H1 (cell line): ENCODE measurements around the gene AAK1. TPM values are rescaled to one million over a fixed set of nuclear protein-coding genes. Genes with fewer than 3 reads are reported as not detected.

ENCODE experiments used
- CTCF ChIA-PET: fragments of 300-600 bp; sonication (Branson Sonifier 250); formaldehyde crosslinking; loops from one replicate; lab custom pipeline; 2021; ENCODE audit not compliant: partially characterized antibody; lab: Charles Lee
- POLR2A ChIA-PET: fragments of 300-600 bp; sonication (Branson Sonifier 250); formaldehyde crosslinking; loops from one replicate; lab custom pipeline; 2021; ENCODE audit warnings: inconsistent platforms; ENCODE audit not compliant: partially characterized antibody; lab: Charles Lee
- DNase-seq, 2 experiments: peaks; one replicate each; pipeline versions ENCODE4 v3.0.0 to v3.0.0-alpha.2; 2010 to 2022; ENCODE audit warnings: low spot score in 2 of 2, low read depth in 1 of 2, mixed read lengths in 1 of 2
- FAIRE-seq: peaks from 2 replicates; lab custom pipeline; 2011; peaks lifted over from hg19 to GRCh38; lab: Jason Lieb, UNC
- H2AFZ ChIP-seq: 2 replicates; pipeline ENCODE4 v1.8.1; 2012; ENCODE audit warnings: low read length, inconsistent platforms
- H2AK5ac ChIP-seq: 2 replicates; pipeline ENCODE4 v1.6.1; 2013; ENCODE audit warnings: low read depth, low read length
- H2BK120ac ChIP-seq: replicated peaks from 2 replicates; pipeline ENCODE3; 2013; ENCODE audit warnings: low read depth, low read length, inconsistent platforms
- H2BK12ac ChIP-seq: 2 replicates; pipeline ENCODE4 v1.6.1; 2013; ENCODE audit warnings: low read depth, low read length
- H2BK15ac ChIP-seq: 2 replicates; pipeline ENCODE4 v1.6.1; 2013; ENCODE audit warnings: low read length
- H2BK20ac ChIP-seq: 2 replicates; pipeline ENCODE4 v1.6.1; 2013; ENCODE audit warnings: low read length
- H2BK5ac ChIP-seq: 2 replicates; pipeline ENCODE4 v1.6.1; 2013; ENCODE audit warnings: low read depth, low read length
- H3K14ac ChIP-seq: 2 replicates; pipeline ENCODE4 v1.6.1; 2013; ENCODE audit warnings: inconsistent platforms; ENCODE audit not compliant: insufficient read length
- H3K18ac ChIP-seq: 2 replicates; pipeline ENCODE4 v1.6.1; 2013; ENCODE audit warnings: low read length; ENCODE audit errors: extremely low read depth
- H3K23ac ChIP-seq: 2 replicates; pipeline ENCODE4 v1.6.1; 2013; ENCODE audit warnings: inconsistent platforms; ENCODE audit not compliant: insufficient read length
- H3K23me2 ChIP-seq: 2 replicates; pipeline ENCODE4 v1.6.1; 2013; ENCODE audit warnings: low read depth, low read length
- H3K27ac ChIP-seq: 2 replicates; pipeline ENCODE4 v1.6.1; 2011; ENCODE audit warnings: low read depth, low read length, inconsistent platforms
- H3K27me3 ChIP-seq, 4 experiments: replicated peaks in 1 of 4; 1 replicate in 1 of 4; 2 replicates in 3 of 4; pipeline versions ENCODE4 v1.6.1 to v1.8.1; 2011 to 2013; ENCODE audit warnings: low read length in 3 of 4, mild to moderate bottlenecking in 3 of 4, inconsistent platforms in 2 of 4, mixed read lengths in 2 of 4, moderate library complexity in 1 of 4; ENCODE audit not compliant: control insufficient read depth in 3 of 4, insufficient read depth in 3 of 4; ENCODE audit errors: extremely low read depth in 1 of 4
- H3K36me3 ChIP-seq, 4 experiments: 2 replicates each; pipeline versions ENCODE4 v1.6.1 to v1.8.1; 2011 to 2013; ENCODE audit warnings: mild to moderate bottlenecking in 4 of 4, low read length in 3 of 4, moderate library complexity in 2 of 4, control low read depth in 1 of 4, inconsistent platforms in 1 of 4; ENCODE audit not compliant: insufficient read depth in 4 of 4, control insufficient read depth in 2 of 4
- H3K4ac ChIP-seq: replicated peaks from 2 replicates; pipeline ENCODE3; 2013; ENCODE audit warnings: low read length, low read depth, mixed read lengths, inconsistent platforms; ENCODE audit not compliant: insufficient read length
- H3K4me1 ChIP-seq, 4 experiments: replicated peaks in 1 of 4; 1 replicate in 1 of 4; 2 replicates in 3 of 4; pipeline versions ENCODE4 v1.6.1 to v1.8.1; 2011 to 2013; ENCODE audit warnings: low read length in 3 of 4, inconsistent platforms in 2 of 4, mixed read lengths in 1 of 4; ENCODE audit not compliant: insufficient read depth in 4 of 4, control insufficient read depth in 3 of 4
- H3K4me2 ChIP-seq, 2 experiments: 2 replicates each; pipeline versions ENCODE4 v1.6.1 to v1.8.1; 2011 to 2013; ENCODE audit warnings: low read depth in 2 of 2, low read length in 2 of 2, control low read depth in 1 of 2, inconsistent platforms in 1 of 2, mild to moderate bottlenecking in 1 of 2; ENCODE audit not compliant: insufficient read depth in 1 of 2
- H3K4me3 ChIP-seq, 4 experiments: fragments of 200-600, 300-600 bp in 1 of 4; sonication (generic), shearing (Covaris generic), sonication (Bioruptor Twin) in 1 of 4; 2 replicates each; pipeline versions ENCODE4 v1.5.1 to v1.8.1; 2011 to 2016; ENCODE audit warnings: low read length in 4 of 4, low read depth in 3 of 4, control low read depth in 2 of 4, inconsistent platforms in 2 of 4, mild to moderate bottlenecking in 2 of 4, mixed read lengths in 1 of 4, moderate library complexity in 1 of 4; ENCODE audit not compliant: insufficient read depth in 2 of 4; ENCODE audit errors: extremely low read depth in 1 of 4
- H3K56ac ChIP-seq: replicated peaks from 2 replicates; pipeline ENCODE3; 2013; ENCODE audit warnings: low read depth, mild to moderate bottlenecking, mixed read lengths, low read length, inconsistent platforms; ENCODE audit not compliant: insufficient read length
- H3K79me1 ChIP-seq: 2 replicates; pipeline ENCODE4 v1.6.1; 2013; ENCODE audit warnings: low read depth, low read length, control low read depth
- H3K79me2 ChIP-seq, 2 experiments: 2 replicates each; pipeline versions ENCODE4 v1.6.1 to v1.8.1; 2012 to 2013; ENCODE audit warnings: low read length in 2 of 2, mild to moderate bottlenecking in 2 of 2, inconsistent platforms in 1 of 2; ENCODE audit not compliant: insufficient read depth in 2 of 2, control insufficient read depth in 1 of 2
- H3K9ac ChIP-seq, 4 experiments: replicated peaks in 1 of 4; 1 replicate in 1 of 4; 2 replicates in 3 of 4; pipeline versions ENCODE4 v1.6.1 to v1.8.1; 2011 to 2013; ENCODE audit warnings: low read depth in 3 of 4, low read length in 3 of 4, control low read depth in 2 of 4, mild to moderate bottlenecking in 2 of 4, moderate library complexity in 2 of 4, inconsistent platforms in 1 of 4; ENCODE audit errors: extremely low read depth in 1 of 4
- H3K9me3 ChIP-seq, 2 experiments: 2 replicates each; pipeline versions ENCODE4 v1.6.1 to v1.8.1; 2012 to 2013; ENCODE audit warnings: mild to moderate bottlenecking in 2 of 2, moderate library complexity in 2 of 2, control low read depth in 1 of 2, inconsistent platforms in 1 of 2, low read depth in 1 of 2, low read length in 1 of 2, mixed read lengths in 1 of 2; ENCODE audit not compliant: insufficient read depth in 2 of 2
- H4K20me1 ChIP-seq, 2 experiments: replicated peaks in 1 of 2; 2 replicates each; pipeline versions ENCODE3 to v1.8.1; 2011 to 2013; ENCODE audit warnings: inconsistent platforms in 2 of 2, low read length in 2 of 2, mild to moderate bottlenecking in 1 of 2; ENCODE audit not compliant: insufficient read depth in 2 of 2, control insufficient read depth in 1 of 2
- H4K5ac ChIP-seq: 2 replicates; pipeline ENCODE4 v1.6.1; 2013; ENCODE audit warnings: low read length, low read depth, mixed read lengths, inconsistent platforms; ENCODE audit not compliant: insufficient read length
- H4K8ac ChIP-seq: 2 replicates; pipeline ENCODE4 v1.8.0; 2013; ENCODE audit warnings: mild to moderate bottlenecking, moderate library complexity, low read length, inconsistent platforms; ENCODE audit not compliant: insufficient read depth; ENCODE audit errors: extremely low read depth
- H4K91ac ChIP-seq: replicated peaks from 2 replicates; pipeline ENCODE3; 2013; ENCODE audit warnings: low read length, mixed read lengths, inconsistent platforms; ENCODE audit not compliant: insufficient read length
- CHD1 ChIP-seq: IDR thresholded peaks from 2 replicates; pipeline ENCODE4 v1.6.1; 2012; ENCODE audit warnings: low read depth, low read length, improper control_type of control experiment
- CHD2 ChIP-seq: IDR thresholded peaks from 2 replicates; pipeline ENCODE4 v1.6.1; 2012; ENCODE audit warnings: low read length, improper control_type of control experiment
- EP300 ChIP-seq, 2 experiments: IDR thresholded peaks; 1 replicate in 1 of 2; 2 replicates in 1 of 2; pipeline ENCODE4 v1.6.1; 2011 to 2012; ENCODE audit warnings: low read depth in 2 of 2, low read length in 2 of 2, mild to moderate bottlenecking in 2 of 2, borderline replicate concordance in 1 of 2, inconsistent platforms in 1 of 2, moderate library complexity in 1 of 2
- FOSL1 ChIP-seq: IDR thresholded peaks from 2 replicates; pipeline ENCODE4 v1.6.1; 2011; ENCODE audit warnings: mild to moderate bottlenecking, low read depth, low read length, moderate library complexity; ENCODE audit not compliant: insufficient read depth
- HDAC2 ChIP-seq, 2 experiments: fragments of 300-600 bp in 1 of 2; sonication (generic) in 1 of 2; IDR thresholded peaks; 2 replicates each; pipeline ENCODE4 v1.6.1; 2011 to 2012; ENCODE audit warnings: low read depth in 2 of 2, low read length in 2 of 2, mild to moderate bottlenecking in 2 of 2, moderate library complexity in 2 of 2, borderline replicate concordance in 1 of 2, inconsistent platforms in 1 of 2
- MAFK ChIP-seq: IDR thresholded peaks from 2 replicates; pipeline ENCODE4 v1.6.1; 2012; ENCODE audit warnings: low read depth, mild to moderate bottlenecking, improper control_type of control experiment, low read length
- NANOG ChIP-seq: IDR thresholded peaks from 2 replicates; pipeline ENCODE4 v1.6.1; 2011; ENCODE audit warnings: low read length, low read depth, mild to moderate bottlenecking, inconsistent platforms; ENCODE audit not compliant: insufficient read depth, poor library complexity, severe bottlenecking
- PHF8 ChIP-seq: fragments of 200-600 bp; sonication (generic); conservative IDR thresholded peaks from 2 replicates; pipeline ENCODE4 v1.7.1; 2012; ENCODE audit warnings: low read depth, mild to moderate bottlenecking, inconsistent platforms, low read length, moderate library complexity
- POU5F1 ChIP-seq: IDR thresholded peaks from 2 replicates; pipeline ENCODE4 v1.6.1; 2011; ENCODE audit warnings: low read depth, mild to moderate bottlenecking, low read length, moderate library complexity
- RXRA ChIP-seq: IDR thresholded peaks from 2 replicates; pipeline ENCODE4 v1.6.1; 2011; ENCODE audit warnings: low read depth, mild to moderate bottlenecking, low read length, moderate library complexity; ENCODE audit not compliant: insufficient read depth
- SIN3A ChIP-seq, 2 experiments: IDR thresholded peaks in 1 of 2; conservative IDR thresholded peaks in 1 of 2; 2 replicates each; pipeline ENCODE4 v1.6.1; 2011 to 2012; ENCODE audit warnings: low read length in 2 of 2, improper control_type of control experiment in 1 of 2, low read depth in 1 of 2, mild to moderate bottlenecking in 1 of 2
- ZNF274 ChIP-seq: IDR thresholded peaks from 2 replicates; pipeline ENCODE4 v1.7.0; 2012; ENCODE audit warnings: low read length, borderline replicate concordance; ENCODE audit errors: extremely low read depth
- polyA plus RNA-seq, 7 experiments: library from polyadenylated mRNA; depleted of rRNA in 3 of 7; stranded (reverse) in 5 of 7; unstranded in 2 of 7; fragments of >200 nt in 5 of 7; fragments of 200-250 nt in 2 of 7; gene quantifications; 1 replicate in 5 of 7; 2 replicates in 1 of 7; 4 replicates in 1 of 7; pipeline versions ENCODE4 v1.2.1 to v1.2.3, GENCODE V29; 2011 to 2013; ENCODE audit warnings: missing spikeins in 2 of 7, mixed read lengths in 2 of 7
- total RNA-seq: library from RNA; stranded (reverse); fragmentation: NEBNext Ultra II Directional; extraction: Animal tissue kit (Norgen Biotek cat#: 25700); gene quantifications from 2 replicates; pipeline ENCODE4 v1.2.1, GENCODE V29; 2021
- TF ChIP-seq, protein P1 (sequence below): IDR thresholded peaks from 2 replicates; pipeline ENCODE4 v1.6.1; 2011; ENCODE audit warnings: low read depth, mild to moderate bottlenecking, low read length; ENCODE audit not compliant: insufficient read depth

The AAK1 gene
- total and polyA plus RNA-seq, 2 of the 8 experiments (the other 6 are each of a cell fraction or from before 2014, with no cell fraction given), result 10.0 to 40.5 TPM

DNA sequence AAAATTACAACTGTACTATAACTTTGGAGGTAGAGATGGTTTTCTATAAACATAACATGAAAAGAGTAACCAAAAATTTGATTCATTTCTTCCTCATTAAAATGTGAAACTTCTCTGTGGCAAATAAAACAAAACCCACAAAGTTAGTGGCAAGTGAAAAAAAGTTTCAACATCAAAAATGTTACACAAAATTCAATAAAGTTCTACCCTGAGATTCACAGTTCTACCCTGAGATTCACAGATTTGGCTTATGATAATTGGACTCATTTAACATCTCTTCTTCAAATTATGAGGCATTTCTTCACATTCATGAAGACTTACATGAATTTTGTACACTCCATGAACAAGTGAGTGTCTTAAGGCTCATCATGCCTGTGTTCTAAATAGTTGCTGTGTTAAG, 51.0 kb downstream of the AAK1 start:
- Histone ChIP-seq H2BK15ac (no peak overlapping the region), H3K14ac (no peak overlapping the region), H3K79me2 (peaks cover 0 to 9% of the 10 kb centered on the region in 2 experiments; a peak in 1 of 4 replicates), H2BK5ac (no peak overlapping the region), H3K23ac (no peak overlapping the region), H3K4me3 (no peak overlapping the region), H4K5ac (no peak overlapping the region), H3K27me3 (no peaks in the 10 kb centered on the region), H2BK12ac (no peak overlapping the region), H3K4ac (no peak overlapping the region), H2BK20ac (no peak overlapping the region), H4K8ac (no peak overlapping the region), H3K4me2 (no peak overlapping the region), H3K23me2 (no peaks in the 10 kb centered on the region), H2AK5ac (no peak overlapping the region), H3K56ac (no peak overlapping the region), H3K27ac (no peak overlapping the region), H3K9ac (no peak overlapping the region), H3K18ac (no peak overlapping the region), H2BK120ac (no peak overlapping the region), H3K4me1 (no peaks in the 10 kb centered on the region; a peak in 1 of 7 replicates), H4K20me1 (no peaks in the 10 kb centered on the region), H4K91ac (no peak overlapping the region), H3K36me3 (no peaks in the 10 kb centered on the region), H3K9me3 (no peaks in the 10 kb centered on the region), H2AFZ (no peak overlapping the region), H3K79me1 (peaks cover 7% of the 10 kb centered on the region; the same call in 1 of the 2 replicates)
- FAIRE-seq (no peak), DNase-seq (no peak)
- ChIA-PET POLR2A (no interaction called here), CTCF (no interaction called here)
- TF ChIP-seq MAFK (no peak), NANOG (no peak), HDAC2 (IDR thresholded peaks at IDR 0.05; ENCODE audit: borderline replicate concordance in 1 of 2, low read depth in 2 of 2, low read length in 2 of 2) (no peak), POU5F1 (no peak), RXRA (no peak), PHF8 (no peak), EP300 (IDR thresholded peaks at IDR 0.05; ENCODE audit: borderline replicate concordance in 1 of 2, low read depth in 2 of 2, low read length in 2 of 2) (no peak), FOSL1 (no peak), SIN3A (conservative IDR thresholded peaks at IDR 0.05 in 1 of 2, IDR thresholded peaks at IDR 0.05 in 1 of 2; ENCODE audit: low read depth in 1 of 2, low read length in 2 of 2) (no peak), CHD1 (no peak), ZNF274 (no peak), CHD2 (no peak)
- TF ChIP-seq, protein P1, sequence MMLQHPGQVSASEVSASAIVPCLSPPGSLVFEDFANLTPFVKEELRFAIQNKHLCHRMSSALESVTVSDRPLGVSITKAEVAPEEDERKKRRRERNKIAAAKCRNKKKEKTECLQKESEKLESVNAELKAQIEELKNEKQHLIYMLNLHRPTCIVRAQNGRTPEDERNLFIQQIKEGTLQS, result no peak
